Sigmoid colon (tissue), 4 donors: ENCODE measurements around the gene ARHGAP28.

ENCODE experiments used
- EP300 ChIP-seq, 4 donors: sonication (generic); formaldehyde crosslinking; IDR thresholded peaks; one replicate each; pipeline ENCODE4 v1.6.1; 2017; ENCODE audit warnings: antibody characterized with exemption in 4 of 4
- POLR2A ChIP-seq, 2 donors: fragments of 450-650 bp; IDR thresholded peaks; one replicate each; pipeline ENCODE4 v1.6.1; 2016; ENCODE audit warnings: antibody characterized with exemption in 2 of 2, mild to moderate bottlenecking in 2 of 2, moderate library complexity in 2 of 2
- POLR2AphosphoS5 ChIP-seq, 4 donors: sonication (generic); formaldehyde crosslinking; IDR thresholded peaks; one replicate each; pipeline ENCODE4 v1.6.1; 2017; ENCODE audit warnings: antibody characterized with exemption in 4 of 4
- TF ChIP-seq, protein P1 (sequence below), 4 experiments: fragments of 450-650 bp in 3 of 4; fragments of 200-600 bp in 1 of 4; IDR thresholded peaks; one replicate each; pipeline ENCODE4 v1.5.1; 2016 to 2019; ENCODE audit warnings: antibody characterized with exemption in 4 of 4, mild to moderate bottlenecking in 3 of 4, moderate library complexity in 2 of 4

DNA sequence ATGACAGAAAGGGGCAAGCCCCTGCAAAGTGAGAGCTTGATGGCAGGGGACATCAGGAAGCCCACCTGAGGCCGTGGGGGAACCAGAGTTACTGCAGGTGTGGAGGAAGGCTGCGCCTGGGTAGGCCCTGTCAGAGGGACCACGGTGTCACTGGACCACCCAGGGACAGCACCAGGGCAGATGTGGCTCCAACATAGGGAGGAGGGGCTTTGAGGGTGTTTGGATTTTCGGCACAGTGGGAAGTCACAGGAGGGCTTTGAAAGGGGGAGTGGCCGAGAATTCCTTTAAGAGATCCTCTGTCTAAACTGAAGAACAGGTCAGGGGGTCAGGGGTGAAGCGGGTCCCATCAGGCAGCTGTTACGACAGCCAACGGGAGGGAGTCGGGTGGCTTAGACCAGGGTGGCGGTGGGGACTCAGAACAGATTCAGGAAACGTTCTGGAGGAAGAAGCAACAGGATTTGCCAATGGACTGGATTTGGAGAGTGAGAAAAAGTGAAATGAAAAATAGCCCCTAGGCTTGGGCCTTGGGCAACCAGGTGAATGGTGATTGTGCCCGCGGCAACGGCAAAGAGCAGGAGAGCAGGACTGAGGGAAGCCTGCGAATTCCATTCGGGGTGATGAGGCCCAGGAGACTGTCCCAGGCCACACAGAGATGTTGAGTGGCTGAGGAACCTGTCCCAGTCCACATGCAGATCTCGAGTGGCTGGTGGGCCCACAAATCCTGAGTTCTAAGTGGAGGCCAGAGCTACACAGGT, 222.0 kb downstream of the ARHGAP28 start:
- no peak for TF ChIP-seq EP300 (IDR thresholded peaks at IDR 0.05)
- TF ChIP-seq, protein P1, sequence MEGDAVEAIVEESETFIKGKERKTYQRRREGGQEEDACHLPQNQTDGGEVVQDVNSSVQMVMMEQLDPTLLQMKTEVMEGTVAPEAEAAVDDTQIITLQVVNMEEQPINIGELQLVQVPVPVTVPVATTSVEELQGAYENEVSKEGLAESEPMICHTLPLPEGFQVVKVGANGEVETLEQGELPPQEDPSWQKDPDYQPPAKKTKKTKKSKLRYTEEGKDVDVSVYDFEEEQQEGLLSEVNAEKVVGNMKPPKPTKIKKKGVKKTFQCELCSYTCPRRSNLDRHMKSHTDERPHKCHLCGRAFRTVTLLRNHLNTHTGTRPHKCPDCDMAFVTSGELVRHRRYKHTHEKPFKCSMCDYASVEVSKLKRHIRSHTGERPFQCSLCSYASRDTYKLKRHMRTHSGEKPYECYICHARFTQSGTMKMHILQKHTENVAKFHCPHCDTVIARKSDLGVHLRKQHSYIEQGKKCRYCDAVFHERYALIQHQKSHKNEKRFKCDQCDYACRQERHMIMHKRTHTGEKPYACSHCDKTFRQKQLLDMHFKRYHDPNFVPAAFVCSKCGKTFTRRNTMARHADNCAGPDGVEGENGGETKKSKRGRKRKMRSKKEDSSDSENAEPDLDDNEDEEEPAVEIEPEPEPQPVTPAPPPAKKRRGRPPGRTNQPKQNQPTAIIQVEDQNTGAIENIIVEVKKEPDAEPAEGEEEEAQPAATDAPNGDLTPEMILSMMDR (IDR thresholded peaks at IDR 0.05) = no peak
- TF ChIP-seq POLR2AphosphoS5 (IDR thresholded peaks at IDR 0.05) = no peak
- no peak for TF ChIP-seq POLR2A (IDR thresholded peaks at IDR 0.05)
